Measurements from ENCODE around the gene CHERP.

DNA sequence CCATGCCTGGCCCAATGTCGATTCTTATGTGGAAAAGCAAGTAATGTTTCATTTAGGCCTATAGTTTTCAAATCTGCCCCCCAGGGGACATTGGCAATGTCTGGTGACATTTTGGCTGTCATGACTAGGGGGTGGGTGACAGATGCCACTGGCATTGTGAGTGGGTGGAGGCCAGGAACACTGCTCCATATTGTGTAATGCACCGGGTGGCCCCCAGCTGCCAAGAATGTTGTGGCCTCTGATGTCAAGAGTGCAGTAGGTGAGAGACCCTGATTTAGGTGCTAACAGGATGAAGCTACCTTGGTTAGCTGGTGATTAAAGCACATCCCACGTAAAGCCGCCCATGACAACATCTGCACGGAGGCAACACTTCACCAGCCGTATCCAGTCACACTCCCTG lies 35.3 kb downstream of the CHERP start:
- no peak for TF ChIP-seq EZH2 (IDR thresholded peaks at IDR 0.05; ENCODE audit: borderline replicate concordance, low read length)
- TF ChIP-seq, protein P1, sequence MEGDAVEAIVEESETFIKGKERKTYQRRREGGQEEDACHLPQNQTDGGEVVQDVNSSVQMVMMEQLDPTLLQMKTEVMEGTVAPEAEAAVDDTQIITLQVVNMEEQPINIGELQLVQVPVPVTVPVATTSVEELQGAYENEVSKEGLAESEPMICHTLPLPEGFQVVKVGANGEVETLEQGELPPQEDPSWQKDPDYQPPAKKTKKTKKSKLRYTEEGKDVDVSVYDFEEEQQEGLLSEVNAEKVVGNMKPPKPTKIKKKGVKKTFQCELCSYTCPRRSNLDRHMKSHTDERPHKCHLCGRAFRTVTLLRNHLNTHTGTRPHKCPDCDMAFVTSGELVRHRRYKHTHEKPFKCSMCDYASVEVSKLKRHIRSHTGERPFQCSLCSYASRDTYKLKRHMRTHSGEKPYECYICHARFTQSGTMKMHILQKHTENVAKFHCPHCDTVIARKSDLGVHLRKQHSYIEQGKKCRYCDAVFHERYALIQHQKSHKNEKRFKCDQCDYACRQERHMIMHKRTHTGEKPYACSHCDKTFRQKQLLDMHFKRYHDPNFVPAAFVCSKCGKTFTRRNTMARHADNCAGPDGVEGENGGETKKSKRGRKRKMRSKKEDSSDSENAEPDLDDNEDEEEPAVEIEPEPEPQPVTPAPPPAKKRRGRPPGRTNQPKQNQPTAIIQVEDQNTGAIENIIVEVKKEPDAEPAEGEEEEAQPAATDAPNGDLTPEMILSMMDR (conservative IDR thresholded peaks at IDR 0.05 in 1 of 2, IDR thresholded peaks at IDR 0.05 in 1 of 2; ENCODE audit: extremely low read depth in 1 of 2, insufficient read depth in 1 of 2, low read depth in 1 of 2, low read length in 2 of 2): no peak

All from mammary epithelial cell (primary cell).